Measurements from ENCODE around the gene IL17F. TPM values are rescaled to one million over a fixed set of nuclear protein-coding genes. Genes with fewer than 3 reads are reported as not detected.

The IL17F gene
- total and polyA plus RNA-seq, 4 donors = not detected

DNA sequence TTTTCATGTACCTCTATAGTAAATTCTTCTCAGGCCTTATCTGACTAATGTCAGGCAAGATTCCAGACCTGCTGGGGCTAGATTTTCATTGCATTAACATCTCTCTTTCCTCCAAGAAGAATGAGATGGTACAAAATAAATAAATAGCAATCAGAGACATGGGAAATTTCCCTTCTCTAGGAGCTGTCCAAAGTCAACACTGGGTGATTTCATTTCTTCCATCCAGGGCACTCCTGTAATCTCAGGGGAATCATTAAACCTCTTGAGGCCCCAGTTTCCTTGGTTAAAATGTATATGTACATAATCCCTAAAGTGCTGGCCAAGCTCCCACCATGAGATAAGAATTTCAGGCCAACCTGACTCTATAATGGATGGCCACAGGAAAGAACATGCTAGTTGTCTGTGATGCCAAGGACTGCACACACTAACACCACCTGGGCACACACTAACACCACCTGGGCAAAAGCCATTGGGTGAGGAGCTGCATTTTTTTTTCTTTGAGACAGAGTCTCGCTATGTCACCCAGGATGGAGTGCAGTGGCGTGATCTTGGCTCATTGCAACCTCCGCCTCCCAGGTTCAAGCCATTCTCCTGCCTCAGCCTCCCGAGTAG lies 912 bp downstream of the IL17F start:
- WGBS = 97% methylated on average over 4 of the region's 4 CpGs
- no peak overlapping the region for H3K27ac ChIP-seq (ENCODE audit: low read depth in 1 of 2, low read length in 2 of 2)
- no peaks in the 10 kb centered on the region for H3K27me3 ChIP-seq (ENCODE audit: control insufficient read depth in 4 of 4, insufficient read depth in 4 of 4, low read length in 3 of 4)
- no peak overlapping the region for H3K9ac ChIP-seq (ENCODE audit: low read depth in 1 of 2, low read length in 2 of 2)
- no peak overlapping the region for H3K4me3 ChIP-seq (ENCODE audit: low read depth in 1 of 3, low read length in 3 of 3)
- TF ChIP-seq EGR1 (IDR thresholded peaks at IDR 0.05; ENCODE audit: low read depth in 2 of 2) (no peak), JUND (IDR thresholded peaks at IDR 0.05) (no peak), YY1 (IDR thresholded peaks at IDR 0.05) (no peak)
- TF ChIP-seq, protein P1, sequence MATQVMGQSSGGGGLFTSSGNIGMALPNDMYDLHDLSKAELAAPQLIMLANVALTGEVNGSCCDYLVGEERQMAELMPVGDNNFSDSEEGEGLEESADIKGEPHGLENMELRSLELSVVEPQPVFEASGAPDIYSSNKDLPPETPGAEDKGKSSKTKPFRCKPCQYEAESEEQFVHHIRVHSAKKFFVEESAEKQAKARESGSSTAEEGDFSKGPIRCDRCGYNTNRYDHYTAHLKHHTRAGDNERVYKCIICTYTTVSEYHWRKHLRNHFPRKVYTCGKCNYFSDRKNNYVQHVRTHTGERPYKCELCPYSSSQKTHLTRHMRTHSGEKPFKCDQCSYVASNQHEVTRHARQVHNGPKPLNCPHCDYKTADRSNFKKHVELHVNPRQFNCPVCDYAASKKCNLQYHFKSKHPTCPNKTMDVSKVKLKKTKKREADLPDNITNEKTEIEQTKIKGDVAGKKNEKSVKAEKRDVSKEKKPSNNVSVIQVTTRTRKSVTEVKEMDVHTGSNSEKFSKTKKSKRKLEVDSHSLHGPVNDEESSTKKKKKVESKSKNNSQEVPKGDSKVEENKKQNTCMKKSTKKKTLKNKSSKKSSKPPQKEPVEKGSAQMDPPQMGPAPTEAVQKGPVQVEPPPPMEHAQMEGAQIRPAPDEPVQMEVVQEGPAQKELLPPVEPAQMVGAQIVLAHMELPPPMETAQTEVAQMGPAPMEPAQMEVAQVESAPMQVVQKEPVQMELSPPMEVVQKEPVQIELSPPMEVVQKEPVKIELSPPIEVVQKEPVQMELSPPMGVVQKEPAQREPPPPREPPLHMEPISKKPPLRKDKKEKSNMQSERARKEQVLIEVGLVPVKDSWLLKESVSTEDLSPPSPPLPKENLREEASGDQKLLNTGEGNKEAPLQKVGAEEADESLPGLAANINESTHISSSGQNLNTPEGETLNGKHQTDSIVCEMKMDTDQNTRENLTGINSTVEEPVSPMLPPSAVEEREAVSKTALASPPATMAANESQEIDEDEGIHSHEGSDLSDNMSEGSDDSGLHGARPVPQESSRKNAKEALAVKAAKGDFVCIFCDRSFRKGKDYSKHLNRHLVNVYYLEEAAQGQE (IDR thresholded peaks at IDR 0.05) = peak; percentile 96
- DNase-seq (ENCODE audit: low spot score) = no peak
- no peaks in the 10 kb centered on the region for H3K36me3 ChIP-seq (ENCODE audit: control insufficient read depth in 4 of 4, insufficient read depth in 3 of 4, low read depth in 1 of 4, low read length in 3 of 4)
- H3K4me1 ChIP-seq (ENCODE audit: control insufficient read depth in 4 of 4, insufficient read depth in 4 of 4, low read length in 3 of 4) = no peaks in the 10 kb centered on the region
- no peaks in the 10 kb centered on the region for H3K9me3 ChIP-seq (ENCODE audit: control insufficient read depth in 4 of 4, low read length in 3 of 4)

DNA sequence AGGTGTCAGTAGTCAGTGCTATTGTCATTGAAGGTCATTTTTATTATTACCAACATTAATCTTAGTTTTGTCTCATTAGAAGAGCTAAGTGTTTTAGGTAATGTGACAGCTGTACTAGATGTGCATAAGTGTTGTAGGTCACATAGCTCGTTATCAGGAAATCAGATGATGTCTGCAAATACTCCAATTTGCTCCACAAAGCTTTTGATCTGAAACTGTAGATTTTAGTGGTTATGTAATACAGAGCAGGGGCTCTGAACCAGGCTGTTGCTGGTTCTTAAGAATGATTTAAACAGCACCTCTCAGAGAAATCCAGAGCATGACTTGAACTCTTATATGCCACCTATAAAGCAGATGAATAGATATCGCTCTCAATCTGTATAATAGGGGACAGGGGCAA lies 2.5 kb downstream of the IL17F start:
- Histone ChIP-seq H3K4me3 (ENCODE audit: low read depth in 1 of 3, low read length in 3 of 3) (no peak overlapping the region), H3K27me3 (ENCODE audit: control insufficient read depth in 4 of 4, insufficient read depth in 4 of 4, low read length in 3 of 4) (no peaks in the 10 kb centered on the region), H3K9me3 (ENCODE audit: control insufficient read depth in 4 of 4, low read length in 3 of 4) (no peaks in the 10 kb centered on the region), H3K4me1 (ENCODE audit: control insufficient read depth in 4 of 4, insufficient read depth in 4 of 4, low read length in 3 of 4) (no peaks in the 10 kb centered on the region), H3K36me3 (ENCODE audit: control insufficient read depth in 4 of 4, insufficient read depth in 3 of 4, low read depth in 1 of 4, low read length in 3 of 4) (no peaks in the 10 kb centered on the region), H3K9ac (ENCODE audit: low read depth in 1 of 2, low read length in 2 of 2) (no peak overlapping the region), H3K27ac (ENCODE audit: low read depth in 1 of 2, low read length in 2 of 2) (no peak overlapping the region)
- TF ChIP-seq RXRA (IDR thresholded peaks at IDR 0.05) (no peak), NR2F2 (IDR thresholded peaks at IDR 0.05) (no peak), FOXA1 (IDR thresholded peaks at IDR 0.05) (no peak), JUND (IDR thresholded peaks at IDR 0.05) (no peak), HNF4A (conservative IDR thresholded peaks at IDR 0.05) (no peak), YY1 (IDR thresholded peaks at IDR 0.05) (no peak), GABPA (IDR thresholded peaks at IDR 0.05 in 1 of 2, conservative IDR thresholded peaks at IDR 0.05 in 1 of 2) (no peak)
- TF ChIP-seq, protein P2, sequence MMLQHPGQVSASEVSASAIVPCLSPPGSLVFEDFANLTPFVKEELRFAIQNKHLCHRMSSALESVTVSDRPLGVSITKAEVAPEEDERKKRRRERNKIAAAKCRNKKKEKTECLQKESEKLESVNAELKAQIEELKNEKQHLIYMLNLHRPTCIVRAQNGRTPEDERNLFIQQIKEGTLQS (IDR thresholded peaks at IDR 0.05) = no peak
- TF ChIP-seq, protein P1 (IDR thresholded peaks at IDR 0.05) = no peak
- TF ChIP-seq, protein P3, sequence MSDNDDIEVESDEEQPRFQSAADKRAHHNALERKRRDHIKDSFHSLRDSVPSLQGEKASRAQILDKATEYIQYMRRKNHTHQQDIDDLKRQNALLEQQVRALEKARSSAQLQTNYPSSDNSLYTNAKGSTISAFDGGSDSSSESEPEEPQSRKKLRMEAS (IDR thresholded peaks at IDR 0.05) = no peak
- no peak for DNase-seq (ENCODE audit: low spot score)
- 87% methylated on average over 2 of the region's 2 CpGs for WGBS

All from liver (tissue), 9 donors.